ENCODE results near the gene SLCO3A1.

The SLCO3A1 gene

DNA sequence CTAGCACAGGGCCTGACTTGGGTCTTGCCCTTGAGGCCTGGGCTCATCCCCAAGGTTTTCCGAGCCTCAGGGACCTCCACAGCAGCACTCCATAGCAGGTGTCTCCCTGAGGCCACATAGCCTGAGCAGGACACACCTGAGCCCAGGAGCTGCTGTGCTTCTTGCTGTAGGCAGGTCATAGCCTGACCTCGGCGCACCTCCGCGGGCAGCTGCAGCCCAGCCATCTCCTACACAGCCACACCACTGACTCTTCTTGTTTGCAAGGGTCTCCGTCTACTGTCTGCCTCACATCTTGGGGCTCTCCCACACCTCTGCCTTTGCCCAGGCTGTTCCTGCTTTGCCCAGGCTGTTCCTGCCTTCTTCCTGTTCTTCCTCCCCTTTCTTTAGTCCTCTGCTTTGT is 224.8 kb downstream of the SLCO3A1 start:
- H3K4me3 ChIP-seq (ENCODE audit: low read depth, low read length), result no peak overlapping the region
- TF ChIP-seq, protein P1, sequence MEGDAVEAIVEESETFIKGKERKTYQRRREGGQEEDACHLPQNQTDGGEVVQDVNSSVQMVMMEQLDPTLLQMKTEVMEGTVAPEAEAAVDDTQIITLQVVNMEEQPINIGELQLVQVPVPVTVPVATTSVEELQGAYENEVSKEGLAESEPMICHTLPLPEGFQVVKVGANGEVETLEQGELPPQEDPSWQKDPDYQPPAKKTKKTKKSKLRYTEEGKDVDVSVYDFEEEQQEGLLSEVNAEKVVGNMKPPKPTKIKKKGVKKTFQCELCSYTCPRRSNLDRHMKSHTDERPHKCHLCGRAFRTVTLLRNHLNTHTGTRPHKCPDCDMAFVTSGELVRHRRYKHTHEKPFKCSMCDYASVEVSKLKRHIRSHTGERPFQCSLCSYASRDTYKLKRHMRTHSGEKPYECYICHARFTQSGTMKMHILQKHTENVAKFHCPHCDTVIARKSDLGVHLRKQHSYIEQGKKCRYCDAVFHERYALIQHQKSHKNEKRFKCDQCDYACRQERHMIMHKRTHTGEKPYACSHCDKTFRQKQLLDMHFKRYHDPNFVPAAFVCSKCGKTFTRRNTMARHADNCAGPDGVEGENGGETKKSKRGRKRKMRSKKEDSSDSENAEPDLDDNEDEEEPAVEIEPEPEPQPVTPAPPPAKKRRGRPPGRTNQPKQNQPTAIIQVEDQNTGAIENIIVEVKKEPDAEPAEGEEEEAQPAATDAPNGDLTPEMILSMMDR (IDR thresholded peaks at IDR 0.05; ENCODE audit: low read depth, low read length), result no peak

GRCh38 chr15:92079047-92079446 is 225.5 kb downstream of the SLCO3A1 start:
- H3K4me3 ChIP-seq (ENCODE audit: low read depth, low read length), result no peak overlapping the region
- TF ChIP-seq, protein P1 (IDR thresholded peaks at IDR 0.05; ENCODE audit: low read depth, low read length), result no peak

GRCh38 chr15:92079647-92080255 is 226.2 kb downstream of the SLCO3A1 start:
- H3K4me3 ChIP-seq (ENCODE audit: low read depth, low read length), result no peak overlapping the region
- TF ChIP-seq, protein P1 (IDR thresholded peaks at IDR 0.05; ENCODE audit: low read depth, low read length), result no peak

DNA sequence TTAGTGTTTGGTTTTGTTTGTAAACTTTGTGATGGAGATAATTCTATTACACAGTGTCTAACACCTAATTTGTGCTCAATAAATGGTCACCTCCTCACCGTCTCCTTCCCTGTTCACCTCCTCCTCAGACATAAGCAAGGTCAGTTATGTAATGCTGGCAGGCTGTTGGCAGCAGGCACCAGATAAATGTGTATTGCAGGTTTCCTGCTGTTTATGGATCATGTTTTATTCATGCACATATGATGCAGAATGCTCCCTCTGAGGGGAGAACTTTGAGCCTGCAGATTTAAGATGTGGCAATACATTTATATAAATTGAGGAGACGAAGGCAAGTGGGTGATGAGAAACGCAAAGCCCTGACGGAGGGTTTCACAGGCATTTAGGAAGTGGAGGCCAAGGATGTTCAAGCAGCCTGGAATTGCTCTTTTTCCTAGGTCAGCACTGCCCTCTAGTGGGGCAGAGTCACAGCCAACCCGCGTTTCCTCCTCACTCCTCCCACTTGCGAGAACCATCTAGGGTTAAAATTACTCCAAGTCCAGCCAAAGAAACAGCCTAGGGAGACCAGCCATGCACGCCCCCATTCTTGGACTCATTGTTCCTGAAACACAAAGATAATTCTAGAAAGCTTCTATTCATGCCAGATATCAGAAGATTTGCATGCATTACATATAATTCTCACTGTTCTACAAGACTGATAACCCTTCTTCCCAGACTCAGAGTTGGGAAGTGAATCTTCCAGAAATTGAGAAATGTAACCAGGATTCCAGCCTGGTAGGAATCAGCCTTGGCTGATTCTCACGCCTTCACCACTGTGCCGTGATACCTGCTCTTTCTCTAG is 228.7 kb downstream of the SLCO3A1 start:
- TF ChIP-seq, protein P1 (IDR thresholded peaks at IDR 0.05; ENCODE audit: low read depth, low read length), result 0 out of 2 replicates have a peak, but pooled peaks have one; percentile 15
- no peak overlapping the region for H3K4me3 ChIP-seq (ENCODE audit: low read depth, low read length)

DNA sequence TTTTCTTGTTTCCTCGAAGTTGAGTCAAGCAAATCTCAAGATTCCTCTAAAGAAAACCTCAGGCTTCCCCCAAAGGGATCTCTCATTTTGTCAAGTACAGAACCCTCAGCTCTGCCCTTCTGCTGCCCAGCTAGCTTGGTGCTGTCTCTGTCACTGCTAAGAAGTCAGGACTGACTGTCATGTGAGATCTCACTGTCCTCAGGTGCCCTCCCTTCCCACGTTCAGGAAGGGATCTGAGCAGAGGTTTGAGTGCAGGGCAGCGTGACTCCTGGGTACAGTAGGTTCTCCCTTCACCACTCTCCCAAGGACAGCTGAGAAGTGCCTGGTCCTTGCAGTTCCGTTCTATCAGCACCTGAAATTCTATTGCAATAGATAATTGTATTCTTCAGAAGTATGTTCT is 229.7 kb downstream of the SLCO3A1 start:
- TF ChIP-seq, protein P1 (IDR thresholded peaks at IDR 0.05; ENCODE audit: low read depth, low read length), result no peak

DNA sequence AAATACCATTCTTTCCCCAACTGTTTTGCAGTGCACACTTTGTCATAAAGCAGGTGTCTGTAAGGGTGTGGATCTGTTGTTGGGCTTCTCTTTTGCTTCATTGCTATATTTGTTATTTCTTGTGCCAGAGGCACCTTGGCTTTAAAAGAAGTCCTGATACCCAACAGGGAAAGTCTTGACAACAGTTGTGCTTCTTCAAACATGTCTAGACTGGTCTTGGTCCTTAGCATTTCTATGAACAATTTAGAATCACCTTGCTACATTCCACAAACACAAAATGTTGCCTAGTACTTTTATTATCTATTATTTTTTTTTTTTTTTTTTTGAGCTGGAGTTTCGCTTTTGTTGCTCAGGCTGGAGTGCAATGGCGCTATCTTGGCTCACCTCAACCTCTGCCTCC is 233.7 kb downstream of the SLCO3A1 start:
- no peak overlapping the region for H3K4me3 ChIP-seq (ENCODE audit: low read depth, low read length)
- TF ChIP-seq, protein P1 (IDR thresholded peaks at IDR 0.05; ENCODE audit: low read depth, low read length), result no peak

More for the DNA sequence above, 229.7 kb downstream of the SLCO3A1 start:
- no peak overlapping the region for H3K4me3 ChIP-seq (ENCODE audit: low read depth, low read length)

GRCh38 chr15:92091155-92091734 is 237.7 kb downstream of the SLCO3A1 start:
- TF ChIP-seq, protein P1 (IDR thresholded peaks at IDR 0.05; ENCODE audit: low read depth, low read length), result no peak

More at GRCh38 chr15:92091155-92091734, 237.7 kb downstream of the SLCO3A1 start:
- no peak overlapping the region for H3K4me3 ChIP-seq (ENCODE audit: low read depth, low read length)
